Medulla oblongata (tissue), 1 donor: ENCODE measurements around the gene ADAMTS14.

Experiments
- DNase-seq: peaks from one replicate; pipeline ENCODE4 v3.0.0-alpha.2; 2015; ENCODE audit errors: extremely low spot score

The ADAMTS14 gene

GRCh38 chr10:70674560-70675495 is 2.5 kb downstream of the ADAMTS14 start:
- no peak for DNase-seq

GRCh38 chr10:70675496-70676161 is 3.3 kb downstream of the ADAMTS14 start:
- no peak for DNase-seq

- DNase-seq: no peak
These were observed 4.2 kb downstream of the ADAMTS14 start for GRCh38 chr10:70676511-70676910.

- no peak for DNase-seq
These were observed 4.7 kb downstream of the ADAMTS14 start for GRCh38 chr10:70677016-70677415.

GRCh38 chr10:70677620-70678249 is 5.4 kb downstream of the ADAMTS14 start:
- DNase-seq: no peak

- DNase-seq: no peak
These were observed 5.9 kb downstream of the ADAMTS14 start for GRCh38 chr10:70678250-70678635.

- no peak for DNase-seq
These were observed 6.6 kb downstream of the ADAMTS14 start for GRCh38 chr10:70678757-70679489.

- DNase-seq: no peak
These were observed 7.2 kb downstream of the ADAMTS14 start for GRCh38 chr10:70679498-70679897.

- DNase-seq: no peak
These were observed 8.8 kb downstream of the ADAMTS14 start for GRCh38 chr10:70680899-70681730.

GRCh38 chr10:70681731-70682005 is 9.4 kb downstream of the ADAMTS14 start:
- no peak for DNase-seq

- DNase-seq: no peak
These were observed 10.8 kb downstream of the ADAMTS14 start for GRCh38 chr10:70682920-70683600.

GRCh38 chr10:70683601-70683934 is 11.3 kb downstream of the ADAMTS14 start:
- DNase-seq: no peak

GRCh38 chr10:70683940-70684339 is 11.6 kb downstream of the ADAMTS14 start:
- DNase-seq: no peak

- no peak for DNase-seq
These were observed 12.1 kb downstream of the ADAMTS14 start for GRCh38 chr10:70684374-70684773.

- no peak for DNase-seq
These were observed 12.6 kb downstream of the ADAMTS14 start for GRCh38 chr10:70684839-70685454.

GRCh38 chr10:70685455-70685911 is 13.2 kb downstream of the ADAMTS14 start:
- no peak for DNase-seq

GRCh38 chr10:70688828-70689227 is 16.5 kb downstream of the ADAMTS14 start:
- no peak for DNase-seq

GRCh38 chr10:70689661-70690060 is 17.4 kb downstream of the ADAMTS14 start:
- DNase-seq: no peak

GRCh38 chr10:70690589-70690988 is 18.3 kb downstream of the ADAMTS14 start:
- no peak for DNase-seq

GRCh38 chr10:70691611-70692010 is 19.3 kb downstream of the ADAMTS14 start:
- no peak for DNase-seq
